ENCODE data around the gene RETN. TPM values are rescaled to one million over a fixed set of nuclear protein-coding genes. Genes with fewer than 3 reads are reported as not detected.
"Not testable (repeated sequence)": the region's sequence is repeated elsewhere in the genome, so short reads cannot be mapped to it uniquely, and the experiment has no call there.

RETN gene
- total RNA-seq, 1 donor from 2014 or later, result 0.94 TPM

DNA sequence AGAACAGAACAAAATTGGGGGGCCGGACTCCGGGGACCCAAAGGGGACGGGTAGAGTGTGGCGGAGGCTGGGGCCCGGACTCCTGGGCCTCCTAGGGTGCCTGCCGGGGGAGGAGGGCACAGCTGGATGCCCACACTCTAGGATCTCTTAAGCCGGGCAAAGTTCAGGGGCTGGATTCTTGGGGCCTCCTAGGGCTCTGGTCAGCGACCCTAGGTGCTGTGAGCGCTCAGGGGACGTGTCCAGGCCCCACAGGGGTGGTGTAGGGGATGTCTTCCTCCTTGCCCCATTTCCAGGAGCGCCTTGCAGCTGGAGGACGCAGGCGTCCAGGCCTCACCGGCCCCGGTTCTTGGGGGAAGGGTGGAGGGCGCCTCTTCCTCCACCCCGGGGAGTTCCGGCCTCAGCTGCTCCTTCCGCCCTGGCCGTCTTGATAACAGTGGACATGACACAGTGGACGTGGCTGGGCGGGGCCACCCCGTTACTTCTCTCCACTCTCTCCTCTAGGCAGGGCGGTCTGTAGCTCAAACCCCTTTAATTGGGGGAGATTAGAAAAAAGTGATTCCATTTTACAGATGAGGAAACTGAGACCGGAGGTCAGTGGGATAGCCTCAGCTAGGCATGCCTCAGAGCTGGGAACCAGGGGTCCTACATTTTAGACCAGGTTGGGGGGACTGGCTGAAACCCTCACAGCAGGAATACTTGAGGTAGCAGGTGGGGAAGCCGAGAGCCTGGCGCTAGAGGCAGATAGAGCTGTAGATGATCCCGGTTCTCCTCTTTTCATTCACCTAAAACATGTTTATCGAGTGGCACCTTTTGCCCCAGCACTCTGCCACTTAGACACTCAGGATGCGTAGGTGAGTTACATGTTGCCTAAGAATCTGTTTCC is 31.2 kb upstream of the RETN start:
- no peak for DNase-seq

DNA sequence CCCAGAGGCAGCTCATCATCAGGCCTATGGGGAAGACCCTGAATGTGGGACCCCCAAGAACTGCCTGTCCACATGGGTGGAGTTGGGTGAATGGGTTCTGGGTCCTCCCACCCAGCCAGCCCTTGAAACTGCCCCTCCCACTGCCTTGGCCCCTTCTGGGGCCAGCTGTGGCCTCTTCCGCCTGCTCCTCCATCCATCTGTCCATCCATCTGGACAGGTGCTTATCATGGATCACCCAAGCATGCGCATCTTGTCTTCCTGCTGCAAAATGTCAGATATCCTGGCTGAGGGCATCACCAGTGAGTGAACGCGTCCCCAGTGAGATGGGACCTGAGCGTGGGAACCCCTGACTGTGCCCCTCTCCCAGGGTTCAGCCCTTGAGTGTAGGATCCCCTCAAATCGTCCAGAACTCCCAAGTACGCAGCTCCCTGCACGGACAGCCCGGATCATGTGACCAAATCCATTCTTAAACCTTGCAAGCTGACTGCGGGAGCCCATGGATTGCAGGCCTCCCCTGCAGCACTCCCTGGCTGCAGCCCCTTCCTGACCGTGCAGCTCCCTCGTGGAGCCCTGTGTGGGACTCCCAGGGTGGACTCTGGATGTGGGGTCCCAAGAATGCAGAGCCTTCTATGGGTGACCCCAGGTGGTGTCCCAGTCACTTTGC is 29.9 kb upstream of the RETN start:
- DNase-seq, result no peak

GRCh38 chr19:7639863-7640348 is 28.9 kb upstream of the RETN start:
- no peak for DNase-seq

DNA sequence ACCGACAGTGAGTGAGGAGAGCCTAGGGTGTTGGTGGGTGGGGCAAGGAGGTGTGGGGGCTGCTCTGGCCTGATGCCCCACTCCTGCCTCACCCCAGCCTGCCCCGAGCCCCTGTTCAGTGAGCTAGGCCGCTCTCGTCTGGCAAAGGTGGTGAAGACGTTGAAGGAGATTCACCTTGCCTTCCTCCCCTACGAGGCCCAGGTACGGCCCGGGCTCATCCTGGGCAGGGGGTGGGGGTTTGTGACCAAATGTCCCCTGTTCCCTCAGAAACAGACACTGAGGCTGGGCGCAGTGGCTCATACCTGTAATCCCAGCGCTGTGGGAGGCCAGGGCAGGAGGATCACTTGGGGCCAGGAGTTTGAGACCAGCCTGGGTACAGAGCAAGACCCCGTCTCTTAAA is 28.0 kb upstream of the RETN start:
- no peak for DNase-seq

DNA sequence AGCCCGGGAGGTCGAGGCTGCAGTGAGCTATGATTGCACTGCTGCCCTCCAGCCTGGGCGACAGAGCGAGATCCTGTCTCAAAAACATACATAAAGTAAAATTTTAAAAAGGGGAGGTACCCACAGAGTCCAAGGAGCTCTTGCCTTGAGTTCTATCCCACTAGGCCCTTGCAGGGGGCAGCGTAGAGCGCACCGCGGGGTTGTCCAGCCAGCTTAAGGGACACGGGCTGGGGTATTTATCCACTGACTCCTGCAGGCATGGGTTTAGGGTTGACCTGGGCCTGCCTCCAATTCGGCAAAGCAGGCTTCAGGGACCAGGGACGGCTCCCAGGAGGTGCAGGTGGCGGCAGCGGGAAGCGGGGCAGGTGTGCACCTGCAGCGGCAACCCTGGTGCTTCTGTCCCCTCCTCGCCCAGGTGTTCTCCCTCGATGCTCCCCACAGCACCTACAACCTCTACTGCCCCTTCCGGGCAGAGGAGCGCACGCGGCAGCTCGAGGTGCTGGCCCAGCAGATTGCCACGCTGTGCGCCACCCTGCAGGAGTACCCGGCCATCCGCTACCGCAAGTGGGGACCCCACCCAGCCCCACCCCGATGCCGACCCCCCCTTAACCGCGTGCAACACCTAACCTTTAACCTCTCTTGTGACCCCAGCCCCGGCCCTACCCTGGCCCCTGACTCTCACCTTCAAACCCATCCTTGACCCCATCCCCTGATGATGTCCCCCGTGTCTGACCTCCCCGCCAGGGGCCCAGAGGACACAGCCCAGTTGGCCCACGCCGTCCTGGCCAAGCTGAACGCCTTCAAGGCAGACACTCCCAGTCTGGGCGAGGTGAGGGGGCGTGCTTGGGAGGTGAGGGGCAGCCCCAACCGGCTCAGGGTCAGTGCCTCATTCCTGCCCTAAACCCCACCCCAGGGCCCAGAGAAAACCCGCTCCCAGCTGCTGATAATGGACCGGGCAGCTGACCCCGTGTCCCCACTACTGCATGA is 27.3 kb upstream of the RETN start:
- no peak for DNase-seq

DNA sequence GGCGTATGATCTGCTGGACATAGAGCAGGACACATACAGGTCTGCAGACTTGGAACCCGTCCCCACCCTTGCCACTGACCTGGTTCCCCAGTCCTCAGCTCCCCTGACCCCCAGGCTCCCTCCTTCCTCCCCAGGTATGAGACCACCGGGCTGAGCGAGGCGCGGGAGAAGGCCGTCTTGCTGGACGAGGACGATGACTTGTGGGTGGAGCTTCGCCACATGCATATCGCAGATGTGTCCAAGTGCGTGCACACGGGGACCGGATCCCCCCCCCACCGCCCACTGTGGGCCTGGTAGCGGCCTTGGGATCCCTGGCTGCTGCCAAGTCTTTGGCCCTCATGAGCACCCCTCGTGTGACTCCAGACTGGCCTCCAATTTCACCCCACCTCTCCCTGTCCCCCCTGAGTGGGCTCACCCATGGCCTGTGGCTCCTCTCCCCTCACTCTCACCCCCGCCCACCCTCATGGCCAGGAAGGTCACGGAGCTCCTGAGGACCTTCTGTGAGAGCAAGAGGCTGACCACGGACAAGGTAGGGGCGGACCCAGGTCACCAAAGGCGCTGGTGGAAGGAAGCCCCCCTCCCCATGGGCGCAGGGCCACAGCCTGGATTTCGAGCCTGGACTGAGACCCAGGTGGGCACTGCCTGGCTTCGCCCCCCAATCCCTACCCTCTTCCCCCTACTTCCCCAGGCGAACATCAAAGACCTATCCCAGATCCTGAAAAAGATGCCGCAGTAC is 26.4 kb upstream of the RETN start:
- DNase-seq, result no peak

GRCh38 chr19:7643031-7643415 is 25.8 kb upstream of the RETN start:
- no peak for DNase-seq

DNA sequence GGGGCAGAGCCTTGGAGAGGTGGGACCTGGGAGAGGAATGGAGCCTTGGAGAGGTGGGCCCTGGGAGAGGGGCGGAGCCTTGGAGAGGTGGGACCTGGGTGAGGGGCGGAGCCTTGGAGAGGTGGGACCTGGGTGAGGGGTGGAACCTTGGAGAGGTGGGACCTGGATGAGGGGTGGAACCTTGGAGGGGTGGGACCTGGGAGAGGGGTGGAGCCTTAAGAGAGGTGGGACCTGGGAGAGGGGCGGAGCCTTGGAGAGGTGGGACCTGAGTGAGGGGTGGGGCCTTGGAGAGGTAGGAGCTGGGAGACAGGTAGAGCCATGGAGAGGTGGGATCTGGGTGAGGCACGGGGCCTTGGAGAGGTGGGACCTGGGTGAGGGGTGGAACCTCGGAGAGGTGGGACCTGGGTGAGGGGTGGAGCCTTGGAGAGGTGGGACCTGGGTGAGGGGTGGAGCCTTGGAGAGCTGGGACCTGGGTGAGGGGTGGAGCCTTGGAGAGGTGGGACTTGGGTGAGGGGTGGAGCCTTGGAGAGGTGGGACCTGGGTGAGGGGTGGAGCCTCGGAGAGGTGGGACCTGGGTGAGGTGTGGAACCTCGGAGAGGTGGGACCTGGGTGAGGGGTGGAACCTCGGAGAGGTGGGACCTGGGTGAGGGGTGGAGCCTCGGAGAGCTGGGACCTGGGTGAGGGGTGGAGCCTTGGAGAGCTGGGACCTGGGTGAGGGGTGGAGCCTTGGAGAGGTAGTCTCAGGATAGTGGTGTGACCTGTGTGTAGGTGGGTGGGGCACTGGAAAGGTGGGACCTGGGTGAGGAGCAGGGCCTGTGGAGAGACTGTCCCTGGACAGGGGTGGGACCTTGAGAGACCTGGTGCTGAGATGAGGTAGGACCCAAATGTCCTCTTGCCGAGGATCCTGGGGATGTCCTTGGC is 25.0 kb upstream of the RETN start:
- not testable (repeated sequence) for DNase-seq

DNA sequence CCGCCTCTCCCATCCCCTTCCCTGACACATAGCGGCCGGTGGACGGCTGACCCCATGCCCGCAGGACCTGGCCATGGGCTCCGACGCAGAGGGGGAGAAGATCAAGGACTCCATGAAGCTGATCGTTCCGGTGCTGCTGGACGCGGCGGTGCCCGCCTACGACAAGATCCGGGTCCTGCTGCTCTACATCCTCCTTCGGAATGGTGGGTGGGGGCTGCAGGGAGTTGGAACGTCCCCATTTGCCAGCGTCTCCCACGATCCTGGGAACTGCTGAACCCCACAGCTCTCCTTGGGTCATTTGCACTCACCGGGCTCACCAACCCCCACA is 24.3 kb upstream of the RETN start:
- no peak for DNase-seq

GRCh38 chr19:7645163-7645562 is 23.7 kb upstream of the RETN start:
- DNase-seq, result no peak

GRCh38 chr19:7645656-7646425 is 23.0 kb upstream of the RETN start:
- DNase-seq, result no peak

GRCh38 chr19:7646426-7646700 is 22.5 kb upstream of the RETN start:
- no peak for DNase-seq

GRCh38 chr19:7647156-7647555 is 21.7 kb upstream of the RETN start:
- DNase-seq, result no peak

DNA sequence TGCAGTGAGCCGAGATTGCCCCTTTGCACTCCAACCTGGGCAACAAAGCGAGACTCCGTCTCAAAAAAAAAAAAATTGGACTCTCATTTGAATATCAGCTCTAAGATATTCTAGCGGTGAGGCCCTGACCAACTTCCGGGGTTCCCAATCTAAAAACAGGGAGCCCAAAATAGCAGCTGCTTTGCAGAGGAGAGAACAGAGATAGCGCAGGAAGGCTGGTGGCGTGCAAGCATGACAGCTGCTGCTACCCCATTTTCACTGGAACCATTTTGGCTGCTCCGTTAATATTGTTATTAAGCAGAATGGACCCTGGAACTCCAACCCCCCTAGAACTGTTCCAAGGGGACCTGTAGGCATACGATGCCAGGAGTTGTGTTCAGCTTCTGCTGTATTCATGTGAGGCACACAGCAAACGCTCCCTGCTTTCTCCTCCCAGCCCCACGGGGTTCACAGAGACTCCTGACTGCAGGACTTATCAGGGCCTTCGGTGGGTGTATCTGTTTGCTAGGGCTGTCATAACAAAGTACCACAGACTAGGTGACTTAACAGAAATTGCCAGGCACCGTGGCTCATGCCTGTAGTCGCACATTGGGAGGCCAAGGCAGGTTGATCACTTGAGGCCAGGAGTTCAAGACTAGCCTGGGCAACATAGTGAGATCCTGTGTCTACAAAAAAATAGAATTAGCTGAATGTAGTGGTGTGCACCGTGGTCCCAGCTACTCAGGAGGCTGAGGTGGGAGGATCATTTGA is 20.4 kb upstream of the RETN start:
- no peak for DNase-seq

GRCh38 chr19:7650148-7650547 is 18.7 kb upstream of the RETN start:
- no peak for DNase-seq

DNA sequence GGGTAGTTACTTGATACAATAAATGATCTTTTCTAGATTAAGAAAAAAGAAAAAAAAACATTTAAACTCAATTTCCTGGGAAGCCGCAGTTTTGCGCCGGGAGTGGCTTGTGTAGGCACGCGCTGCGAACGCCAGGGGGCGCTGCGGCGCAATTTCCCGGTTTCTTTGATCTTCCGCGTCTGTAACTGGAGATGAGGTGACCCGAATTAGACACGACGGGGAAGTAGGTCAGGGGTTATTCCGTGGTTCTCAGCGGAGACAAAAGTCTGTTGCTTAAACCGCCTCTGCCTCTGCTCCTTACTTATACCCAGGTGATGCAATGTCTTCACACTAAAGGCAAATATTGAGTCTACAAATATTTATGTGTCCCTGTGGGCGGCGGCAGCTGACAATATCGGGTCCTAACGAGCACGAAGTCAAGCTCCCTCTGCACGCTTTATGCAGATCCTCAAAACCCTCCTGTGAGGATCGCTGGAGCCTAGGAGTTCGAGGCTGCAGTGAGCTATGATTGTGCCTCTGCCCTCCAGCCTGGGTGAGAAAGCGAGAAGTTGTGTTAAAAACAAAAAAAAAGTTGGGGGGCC is 16.7 kb upstream of the RETN start:
- peak; percentile 59 for DNase-seq

DNA sequence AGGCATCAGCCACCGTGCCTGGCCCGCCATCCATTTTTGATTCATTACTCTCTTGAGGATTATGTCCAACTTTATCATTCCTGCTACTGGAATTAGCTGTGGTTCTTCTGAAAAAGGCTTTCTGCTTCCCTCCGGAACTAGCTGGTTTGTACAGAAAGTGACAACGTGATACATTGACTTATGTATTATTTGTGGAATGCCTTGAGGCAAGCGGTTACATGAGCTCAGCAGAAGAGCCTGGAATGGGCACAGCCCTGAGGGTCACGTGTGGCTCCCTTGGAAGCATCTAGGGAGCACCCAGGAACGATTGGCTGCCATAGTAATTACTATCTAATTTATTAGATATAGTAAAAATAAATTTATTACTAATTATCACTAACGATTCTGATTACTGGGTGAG is 14.4 kb upstream of the RETN start:
- DNase-seq, result no peak

GRCh38 chr19:7655581-7655980 is 13.3 kb upstream of the RETN start:
- no peak for DNase-seq

GRCh38 chr19:7657131-7657751 is 11.6 kb upstream of the RETN start:
- no peak for DNase-seq

All from occipital lobe (tissue), 2 donors.